ENCODE measurements around the gene TMEM50A. TPM values are rescaled to one million over a fixed set of nuclear protein-coding genes. Genes with fewer than 3 reads are reported as not detected.
"Not testable (repeated sequence)": the region's sequence is repeated elsewhere in the genome, so short reads cannot be mapped to it uniquely, and the experiment has no call there.

Gene TMEM50A
- total RNA-seq (100 to 1,000 TPM in 1 of 5 experiments, 10 to 100 TPM in 4; 61.6 to 149 (median 79.0) TPM), polyA plus RNA-seq (100 to 1,000 TPM; 140 to 146 TPM), total RNA-seq (39.3 reads per million, percentile 66 among the genes with 10 or more reads in this experiment)

- CTCF ChIA-PET, result no interaction called here
- Histone ChIP-seq H3K9me3 (ENCODE audit: control insufficient read depth in 2 of 3, low read length in 3 of 3) (no peaks in the 10 kb centered on the region), H3K27me3 (ENCODE audit: control insufficient read depth in 2 of 2, insufficient read depth in 2 of 2, low read length in 2 of 2) (no peaks in the 10 kb centered on the region), H3K27ac (ENCODE audit: low read depth, low read length) (peak within 1 kb of the TSS; percentile 97), H3K36me3 (ENCODE audit: control insufficient read depth in 2 of 3, insufficient read depth in 3 of 3, low read length in 3 of 3) (peaks cover 0 to 13% (median 0%) of the 10 kb centered on the region in 3 experiments), H3K4me1 (ENCODE audit: control insufficient read depth in 2 of 2, insufficient read depth in 2 of 2, low read length in 2 of 2) (peaks cover 20 to 22% of the 10 kb centered on the region in 2 donors), H3K4me3 (ENCODE audit: low read length) (peak within 1 kb of the TSS; percentile 94)
- Mint-ChIP-seq H3K27me3 (no peaks in the 10 kb centered on the region), H3K9me3 (peaks cover 0 to 2% (median 0%) of the 10 kb centered on the region in 11 donors), H3K36me3 (peaks cover 3 to 16% (median 6%) of the 10 kb centered on the region in 5 donors), H3K4me3 (peak within 1 kb of the TSS; percentile 93 to 97 (median 94)), H3K27ac (peak within 1 kb of the TSS; percentile 80 to 96 (median 94)), H3K4me1 (peaks cover 26 to 58% (median 45%) of the 10 kb centered on the region in 7 donors)
- DNase-seq (peak; percentile 87 to 99 (median 92)), ATAC-seq (peak; percentile 90)
- POLR2A ChIA-PET, result interaction anchor here (0.6 to 2.5 kb wide), 6 partner anchors 91 to 157 kb away, joined by 3 to 13 read pairs (median 6); partner anchors contain the start of genes RSRP1 and SYF2
- intact Hi-C loops (cut with micrococcal nuclease), result loop anchor here (2.0 to 5.0 kb wide), 4 partner anchors 92 to 696 kb away; partner anchors contain the start of genes MACO1 (in 2 of the 2), RSRP1 (in 2 of the 2), SRRM1 (in 1 of the 2) and SYF2 (in 1 of the 2)
These were observed at the start of gene TMEM50A for GRCh38 chr1:25338188-25338981. Gene TMEM50A, plus strand, starts transcription at chr1:25338334. Its CDS starts 2,153 bp downstream, at chr1:25340487.

- H3K4me1 Mint-ChIP-seq; H3K9me3 Mint-ChIP-seq; H3K4me3 ChIP-seq (ENCODE audit: low read length); CTCF ChIA-PET; intact Hi-C loops (cut with micrococcal nuclease); H3K27me3 ChIP-seq (ENCODE audit: control insufficient read depth in 2 of 2, insufficient read depth in 2 of 2, low read length in 2 of 2); DNase-seq; H3K4me3 Mint-ChIP-seq; H3K4me1 ChIP-seq (ENCODE audit: control insufficient read depth in 2 of 2, insufficient read depth in 2 of 2, low read length in 2 of 2); H3K9me3 ChIP-seq (ENCODE audit: control insufficient read depth in 2 of 3, low read length in 3 of 3); H3K36me3 ChIP-seq (ENCODE audit: control insufficient read depth in 2 of 3, insufficient read depth in 3 of 3, low read length in 3 of 3); H3K27ac Mint-ChIP-seq; POLR2A ChIA-PET; H3K36me3 Mint-ChIP-seq; H3K27me3 Mint-ChIP-seq; ATAC-seq; H3K27ac ChIP-seq (ENCODE audit: low read depth, low read length): not testable (repeated sequence)
These were observed 49.5 kb upstream of the TMEM50A start for GRCh38 chr1:25288573-25289101.

GRCh38 chr1:25290043-25290442 is 48.1 kb upstream of the TMEM50A start:
- H3K4me1 ChIP-seq (ENCODE audit: control insufficient read depth in 2 of 2, insufficient read depth in 2 of 2, low read length in 2 of 2); H3K36me3 ChIP-seq (ENCODE audit: control insufficient read depth in 2 of 3, insufficient read depth in 3 of 3, low read length in 3 of 3); H3K27ac Mint-ChIP-seq; POLR2A ChIA-PET; intact Hi-C loops (cut with micrococcal nuclease); H3K27me3 Mint-ChIP-seq; H3K4me3 ChIP-seq (ENCODE audit: low read length); H3K27ac ChIP-seq (ENCODE audit: low read depth, low read length); H3K4me1 Mint-ChIP-seq; H3K9me3 ChIP-seq (ENCODE audit: control insufficient read depth in 2 of 3, low read length in 3 of 3); H3K4me3 Mint-ChIP-seq; H3K27me3 ChIP-seq (ENCODE audit: control insufficient read depth in 2 of 2, insufficient read depth in 2 of 2, low read length in 2 of 2); H3K36me3 Mint-ChIP-seq; CTCF ChIA-PET; H3K9me3 Mint-ChIP-seq: not testable (repeated sequence)
- ATAC-seq, result peak; percentile 86
- DNase-seq, result peak in 1 of 9 donors; percentile 7

GRCh38 chr1:25293426-25293825 is 44.7 kb upstream of the TMEM50A start:
- DNase-seq; H3K27ac Mint-ChIP-seq; H3K36me3 Mint-ChIP-seq; H3K4me3 ChIP-seq (ENCODE audit: low read length); H3K4me3 Mint-ChIP-seq; H3K27me3 Mint-ChIP-seq; H3K36me3 ChIP-seq (ENCODE audit: control insufficient read depth in 2 of 3, insufficient read depth in 3 of 3, low read length in 3 of 3); POLR2A ChIA-PET; H3K9me3 ChIP-seq (ENCODE audit: control insufficient read depth in 2 of 3, low read length in 3 of 3); H3K27me3 ChIP-seq (ENCODE audit: control insufficient read depth in 2 of 2, insufficient read depth in 2 of 2, low read length in 2 of 2); H3K4me1 ChIP-seq (ENCODE audit: control insufficient read depth in 2 of 2, insufficient read depth in 2 of 2, low read length in 2 of 2); H3K9me3 Mint-ChIP-seq; H3K27ac ChIP-seq (ENCODE audit: low read depth, low read length); H3K4me1 Mint-ChIP-seq; intact Hi-C loops (cut with micrococcal nuclease); CTCF ChIA-PET; ATAC-seq: not testable (repeated sequence)

GRCh38 chr1:25294889-25295826 is 43.0 kb upstream of the TMEM50A start:
- H3K9me3 Mint-ChIP-seq; intact Hi-C loops (cut with micrococcal nuclease); ATAC-seq; H3K9me3 ChIP-seq (ENCODE audit: control insufficient read depth in 2 of 3, low read length in 3 of 3); H3K27ac ChIP-seq (ENCODE audit: low read depth, low read length); H3K4me3 Mint-ChIP-seq; H3K27me3 ChIP-seq (ENCODE audit: control insufficient read depth in 2 of 2, insufficient read depth in 2 of 2, low read length in 2 of 2); H3K27me3 Mint-ChIP-seq; H3K36me3 ChIP-seq (ENCODE audit: control insufficient read depth in 2 of 3, insufficient read depth in 3 of 3, low read length in 3 of 3); H3K36me3 Mint-ChIP-seq; H3K4me1 ChIP-seq (ENCODE audit: control insufficient read depth in 2 of 2, insufficient read depth in 2 of 2, low read length in 2 of 2); H3K4me1 Mint-ChIP-seq; POLR2A ChIA-PET; H3K27ac Mint-ChIP-seq; DNase-seq; CTCF ChIA-PET; H3K4me3 ChIP-seq (ENCODE audit: low read length): not testable (repeated sequence)

GRCh38 chr1:25296501-25296900 is 41.6 kb upstream of the TMEM50A start:
- DNase-seq; H3K9me3 ChIP-seq (ENCODE audit: control insufficient read depth in 2 of 3, low read length in 3 of 3); ATAC-seq; H3K4me3 Mint-ChIP-seq; H3K4me1 Mint-ChIP-seq; H3K27me3 Mint-ChIP-seq; intact Hi-C loops (cut with micrococcal nuclease); H3K36me3 Mint-ChIP-seq; H3K36me3 ChIP-seq (ENCODE audit: control insufficient read depth in 2 of 3, insufficient read depth in 3 of 3, low read length in 3 of 3); H3K27ac Mint-ChIP-seq; H3K27ac ChIP-seq (ENCODE audit: low read depth, low read length); H3K27me3 ChIP-seq (ENCODE audit: control insufficient read depth in 2 of 2, insufficient read depth in 2 of 2, low read length in 2 of 2); H3K4me3 ChIP-seq (ENCODE audit: low read length); H3K4me1 ChIP-seq (ENCODE audit: control insufficient read depth in 2 of 2, insufficient read depth in 2 of 2, low read length in 2 of 2); CTCF ChIA-PET; H3K9me3 Mint-ChIP-seq; POLR2A ChIA-PET: not testable (repeated sequence)

Measured in naive thymus-derived CD4-positive, alpha-beta T cell (primary cell).